IMR-90 (cell line): ENCODE results near the gene CDC26. TPM values are rescaled to one million over a fixed set of nuclear protein-coding genes. Genes with fewer than 3 reads are reported as not detected.

Source experiments
- ATAC-seq: fragments of 200-7000 bp; cut with Tn5 transposase; 2 replicates; pipeline ENCODE4 v1.9.1; 2020; ENCODE audit warnings: low read depth, mild to moderate bottlenecking, moderate library complexity
- BruUV-seq: library from RNA; stranded (reverse); fragments of 400-500 nt; replicated peaks from 2 replicates; lab custom pipeline; 2021; lab: Mats Ljungman, UMichigan
- CTCF ChIA-PET: fragments of 300-600 bp; formaldehyde crosslinking; extraction: SDS; loops from one replicate; lab custom pipeline; 2021; ENCODE audit warnings: antibody characterized with exemption; lab: Yijun Ruan, JAX
- POLR2A ChIA-PET: fragments of 300-600 bp; sonication (Branson Sonifier 250); formaldehyde crosslinking; loops from one replicate; lab custom pipeline; 2022; ENCODE audit warnings: antibody characterized with exemption; ENCODE audit not compliant: unreplicated experiment; lab: Charles Lee
- DNase-seq: peaks from one replicate; pipeline ENCODE4 v3.0.0; 2013
- H2AFZ ChIP-seq: replicated peaks from 2 replicates; pipeline ENCODE3; 2013; ENCODE audit warnings: low read length, mild to moderate bottlenecking; ENCODE audit not compliant: poor library complexity
- H2AK5ac ChIP-seq: 2 replicates; pipeline ENCODE4 v1.6.1; 2013; ENCODE audit warnings: low read depth, low read length, inconsistent platforms
- H2AK9ac ChIP-seq: replicated peaks from 2 replicates; pipeline ENCODE3; 2013; ENCODE audit warnings: mild to moderate bottlenecking, low read depth, low read length, moderate library complexity; ENCODE audit not compliant: poor library complexity
- H2BK120ac ChIP-seq: 2 replicates; pipeline ENCODE4 v1.6.1; 2013; ENCODE audit warnings: low read depth, low read length, inconsistent platforms
- H2BK15ac ChIP-seq: 3 replicates; pipeline ENCODE4 v1.6.1; 2013; ENCODE audit warnings: low read depth, low read length, inconsistent platforms
- H2BK20ac ChIP-seq: 2 replicates; pipeline ENCODE4 v1.6.1; 2013; ENCODE audit warnings: low read depth, mild to moderate bottlenecking, inconsistent platforms, low read length, moderate library complexity
- H2BK5ac ChIP-seq: 2 replicates; pipeline ENCODE4 v1.6.1; 2013; ENCODE audit warnings: mild to moderate bottlenecking, low read depth, low read length, inconsistent platforms; ENCODE audit not compliant: poor library complexity, severe bottlenecking
- H3K14ac ChIP-seq: replicated peaks from 2 replicates; pipeline ENCODE4 v1.6.1; 2013; ENCODE audit warnings: low read depth, low read length, inconsistent platforms
- H3K18ac ChIP-seq: 2 replicates; pipeline ENCODE4 v1.6.1; 2013; ENCODE audit warnings: low read depth, low read length, control low read depth
- H3K23ac ChIP-seq: 2 replicates; pipeline ENCODE4 v1.6.1; 2013; ENCODE audit warnings: low read depth, low read length, inconsistent platforms
- H3K27ac ChIP-seq: 2 replicates; pipeline ENCODE4 v1.5.1; 2013; ENCODE audit warnings: mild to moderate bottlenecking, control low read depth, low read length; ENCODE audit not compliant: insufficient read depth
- H3K27me3 ChIP-seq: 2 replicates; pipeline ENCODE4 v1.6.1; 2013; ENCODE audit warnings: low read length; ENCODE audit not compliant: control insufficient read depth, insufficient read depth
- H3K36me3 ChIP-seq: 2 replicates; pipeline ENCODE4 v1.6.1; 2013; ENCODE audit warnings: low read length, mixed read lengths; ENCODE audit not compliant: control insufficient read depth, insufficient read depth
- H3K4ac ChIP-seq: 2 replicates; pipeline ENCODE4 v1.6.1; 2013; ENCODE audit warnings: low read depth, low read length, inconsistent platforms
- H3K4me1 ChIP-seq: 2 replicates; pipeline ENCODE4 v1.6.1; 2013; ENCODE audit warnings: low read length, mixed read lengths; ENCODE audit not compliant: control insufficient read depth, insufficient read depth
- H3K4me2 ChIP-seq: 2 replicates; pipeline ENCODE4 v1.6.1; 2013; ENCODE audit warnings: low read depth, mild to moderate bottlenecking, control low read depth, low read length, moderate library complexity
- H3K4me3 ChIP-seq: 2 replicates; pipeline ENCODE4 v1.5.1; 2013; ENCODE audit warnings: low read depth, mild to moderate bottlenecking, control low read depth, low read length, moderate library complexity; ENCODE audit not compliant: insufficient read depth
- H3K56ac ChIP-seq: 2 replicates; pipeline ENCODE4 v1.6.1; 2013; ENCODE audit warnings: low read length, inconsistent platforms; ENCODE audit not compliant: insufficient read depth; ENCODE audit errors: extremely low read depth
- H3K79me1 ChIP-seq, 2 experiments: 2 replicates each; pipeline ENCODE4 v1.6.1; 2013; ENCODE audit warnings: low read length in 2 of 2, inconsistent platforms in 1 of 2, low read depth in 1 of 2
- H3K9ac ChIP-seq: 2 replicates; pipeline ENCODE4 v1.6.1; 2013; ENCODE audit warnings: low read depth, low read length, control low read depth
- H3K9me1 ChIP-seq: 2 replicates; pipeline ENCODE4 v1.6.1; 2013; ENCODE audit warnings: low read length, inconsistent platforms; ENCODE audit not compliant: insufficient read depth
- H3K9me3 ChIP-seq: 2 replicates; pipeline ENCODE4 v1.6.1; 2013; ENCODE audit warnings: low read length; ENCODE audit not compliant: control insufficient read depth, insufficient read depth
- H4K20me1 ChIP-seq: 2 replicates; pipeline ENCODE4 v1.6.1; 2013; ENCODE audit warnings: low read length, inconsistent platforms; ENCODE audit not compliant: insufficient read depth
- H4K5ac ChIP-seq: 2 replicates; pipeline ENCODE4 v1.6.1; 2013; ENCODE audit warnings: mild to moderate bottlenecking, low read depth, low read length, control low read depth
- H4K8ac ChIP-seq, 2 experiments: 2 replicates each; pipeline ENCODE4 v1.6.1; 2013; ENCODE audit warnings: low read depth in 2 of 2, low read length in 2 of 2, control low read depth in 1 of 2, inconsistent platforms in 1 of 2
- H4K91ac ChIP-seq: 2 replicates; pipeline ENCODE4 v1.6.1; 2013; ENCODE audit warnings: low read depth, low read length, inconsistent platforms; ENCODE audit not compliant: insufficient read depth
- BHLHE40 ChIP-seq: fragments of 150-350 bp; IDR thresholded peaks from 2 replicates; pipeline ENCODE4 v1.6.1; 2016; ENCODE audit warnings: mild to moderate bottlenecking, low read depth, low read length
- CHD1 ChIP-seq: IDR thresholded peaks from 2 replicates; pipeline ENCODE4 v1.6.1; 2012; ENCODE audit warnings: low read depth, low read length, improper control_type of control experiment
- MAFK ChIP-seq: IDR thresholded peaks from 2 replicates; pipeline ENCODE4 v1.6.1; 2012; ENCODE audit warnings: low read depth, low read length, improper control_type of control experiment
- MAZ ChIP-seq: IDR thresholded peaks from 2 replicates; pipeline ENCODE4 v1.6.1; 2012; ENCODE audit warnings: low read depth, mild to moderate bottlenecking, low read length, improper control_type of control experiment, moderate library complexity, borderline replicate concordance
- MXI1 ChIP-seq: IDR thresholded peaks from 2 replicates; pipeline ENCODE4 v1.6.1; 2012; ENCODE audit warnings: low read depth, mild to moderate bottlenecking, low read length, moderate library complexity, borderline replicate concordance
- WGBS, 2 experiments: methylation state at CpG; one replicate each; pipeline versions ENCODE4 v1.1.5 to v1.1.7; 2013; ENCODE audit warnings: missing lambda C conversion rate in 2 of 2; ENCODE audit not compliant: insufficient read length in 1 of 2; ENCODE audit errors: extremely low coverage in 2 of 2; 5-methylcytosine and 5-hydroxymethylcytosine counted together
- dilution Hi-C: fragments of 300-500 bp; cut with HindIII; formaldehyde crosslinking; loops from one replicate; pipeline ENCODE4 v1.14.3; 2018; ENCODE audit warnings: low sequenced_read_pairs; ENCODE audit not compliant: unreplicated experiment
- in situ Hi-C: fragments of 300-500 bp; cut with MboI; formaldehyde crosslinking; loops from 3 replicates; pipeline ENCODE4 v1.14.3; 2019; ENCODE audit warnings: low sequenced_read_pairs, inconsistent platforms, mixed read lengths
- intact Hi-C: fragments of 100-400 bp; cut with micrococcal nuclease; formaldehyde crosslinking; loops from 2 replicates; pipeline ENCODE4 v1.10.0; 2022
- polyA plus RNA-seq, 3 experiments: library from polyadenylated mRNA; depleted of rRNA; stranded (reverse); fragments of >200 nt; gene quantifications; 2 replicates each; pipeline ENCODE4 v1.2.3, GENCODE V29; 2012; ENCODE audit warnings: low replicate concordance in 1 of 3
- total RNA-seq: library from RNA; depleted of rRNA; stranded (reverse); fragments of >200 nt; gene quantifications from 2 replicates; pipeline ENCODE4 v1.2.3, GENCODE V29; 2012

CDC26 gene
- total and polyA plus RNA-seq, 2 of the 4 experiments (the other 2 are of a cell fraction), result 16.5 to 32.7 TPM

DNA sequence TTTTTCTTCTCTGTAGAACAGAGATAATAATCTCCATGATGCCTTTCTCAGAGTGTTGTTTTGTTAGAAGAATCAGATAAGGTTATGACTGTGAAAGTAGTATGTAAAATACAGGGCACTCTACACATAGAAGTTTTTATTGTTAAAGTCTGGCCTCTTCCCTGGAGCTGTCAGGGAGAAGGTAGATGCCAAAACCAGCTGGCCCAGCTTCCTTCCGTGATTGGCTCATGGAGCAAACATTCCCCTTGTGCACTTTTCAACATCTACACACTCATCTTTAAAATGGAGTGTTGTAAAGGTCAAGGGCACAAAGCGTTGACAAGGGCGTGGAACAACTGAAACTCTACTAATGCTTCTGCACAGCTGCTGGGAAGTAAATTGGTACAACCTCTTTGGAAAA, 35.2 kb upstream of the CDC26 start:
- H3K9me3 ChIP-seq, result no peaks in the 10 kb centered on the region
- no peaks in the 10 kb centered on the region for H3K4me1 ChIP-seq
- ATAC-seq (no peak), DNase-seq (no peak)
- no peak overlapping the region for H3K4ac ChIP-seq
- H3K79me1 ChIP-seq, result no peaks in the 10 kb centered on the region
- ChIA-PET CTCF (interaction anchor here (0.7 to 1.1 kb wide), 3 partner anchors 29 to 277 kb away, joined by 3 read pairs; partner anchors contain the start of genes CDC26, PRPF4 and WDR31), POLR2A (no interaction called here)
- H4K91ac ChIP-seq, result no peak overlapping the region
- no peak overlapping the region for H3K23ac ChIP-seq
- dilution Hi-C loops, result no loop called here
- H2AK9ac ChIP-seq, result no peak overlapping the region
- in situ Hi-C loops, result no loop called here
- H4K5ac ChIP-seq, result no peak overlapping the region
- H2AK5ac ChIP-seq, result no peak overlapping the region
- no peak overlapping the region for H3K4me2 ChIP-seq
- TF ChIP-seq BHLHE40 (no peak), MAFK (no peak), CHD1 (no peak), MAZ (no peak), MXI1 (no peak)
- no peak overlapping the region for H3K14ac ChIP-seq
- H3K56ac ChIP-seq, result no peak overlapping the region
- no peak overlapping the region for H3K4me3 ChIP-seq
- H3K36me3 ChIP-seq, result no peaks in the 10 kb centered on the region
- peaks cover 12% of the 10 kb centered on the region; the same call in 1 of the 2 replicates for H3K27me3 ChIP-seq
- no peak overlapping the region for H3K27ac ChIP-seq
- H2BK20ac ChIP-seq, result no peak overlapping the region
- BruUV-seq, result no TSS peak
- intact Hi-C loops, result no loop called here
- H3K9ac ChIP-seq, result no peak overlapping the region
- no peak overlapping the region for H4K8ac ChIP-seq
- H4K20me1 ChIP-seq, result no peaks in the 10 kb centered on the region
- no CpG with 5 or more reads among the region's 3 CpGs for WGBS, 2 experiments
- no peak overlapping the region for H2BK120ac ChIP-seq
- no peak overlapping the region for H2BK15ac ChIP-seq
- no peaks in the 10 kb centered on the region for H3K9me1 ChIP-seq
- no peak overlapping the region for H2AFZ ChIP-seq
- no peak overlapping the region for H3K18ac ChIP-seq
- H2BK5ac ChIP-seq, result no peak overlapping the region
